ENCODE measurements around the gene GPR158. TPM values are rescaled to one million over a fixed set of nuclear protein-coding genes. Genes with fewer than 3 reads are reported as not detected.

The GPR158 gene
- total and polyA plus RNA-seq, 5 donors from 2014 or later, result not detected

DNA sequence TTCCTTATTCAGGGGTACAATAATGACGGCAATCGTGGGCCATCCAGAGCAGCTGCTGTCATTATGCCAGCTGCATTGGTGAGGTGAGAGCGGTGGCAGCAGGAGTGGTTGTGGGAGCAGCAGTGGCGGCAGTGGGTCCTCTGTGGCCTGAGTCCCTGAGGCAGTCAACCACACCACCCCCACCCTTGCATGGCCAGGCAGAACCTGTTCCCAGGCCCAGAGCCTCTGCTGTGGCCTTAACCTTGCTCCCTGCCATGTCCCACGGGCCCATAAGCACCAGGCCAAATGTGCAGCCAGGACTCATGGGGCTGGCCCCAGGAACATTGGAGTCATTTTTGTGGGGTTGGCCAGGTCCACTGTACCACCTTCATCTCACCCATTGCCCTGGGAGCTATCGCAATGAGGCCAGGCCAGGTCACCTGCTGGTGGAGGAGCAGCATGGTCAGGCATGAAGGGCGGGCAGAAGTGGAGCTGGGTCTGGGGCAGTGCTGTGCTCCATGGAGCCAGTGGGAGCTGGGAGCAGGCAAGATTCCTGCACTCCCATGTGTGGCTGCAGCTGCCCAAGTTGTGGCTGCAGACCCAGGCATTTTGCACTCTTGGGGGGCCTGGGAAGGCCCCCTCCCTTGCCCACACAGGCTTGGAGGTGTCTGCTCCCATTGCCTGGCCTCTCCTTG, 213.5 kb downstream of the GPR158 start:
- Histone ChIP-seq H3K27me3 (ENCODE audit: control insufficient read depth, insufficient read depth, low read length) (no peaks in the 10 kb centered on the region), H3K9me3 (ENCODE audit: control insufficient read depth in 2 of 2, low read length in 2 of 2) (peaks cover 0 to 3% of the 10 kb centered on the region in 2 experiments), H3K36me3 (ENCODE audit: control insufficient read depth, insufficient read depth, low read length) (no peaks in the 10 kb centered on the region), H3K27ac (ENCODE audit: insufficient read depth, low read length, poor library complexity, severe bottlenecking) (no peak overlapping the region), H3K4me3 (ENCODE audit: low read depth, low read length) (no peak overlapping the region), H3K4me1 (ENCODE audit: control insufficient read depth, insufficient read depth, low read length, poor library complexity, severe bottlenecking) (no peaks in the 10 kb centered on the region)
- H3K4me1 Mint-ChIP-seq, result no peaks in the 10 kb centered on the region
- ATAC-seq (ENCODE audit: low read depth in 2 of 2) (no peak), DNase-seq (no peak)
- no peaks in the 10 kb centered on the region for H3K27me3 Mint-ChIP-seq
- H3K36me3 Mint-ChIP-seq, result no peaks in the 10 kb centered on the region
- H3K4me3 Mint-ChIP-seq, result no peak overlapping the region
- peaks cover 0 to 24% (median 10%) of the 10 kb centered on the region in 7 donors for H3K9me3 Mint-ChIP-seq
- no peak overlapping the region for H3K27ac Mint-ChIP-seq

DNA sequence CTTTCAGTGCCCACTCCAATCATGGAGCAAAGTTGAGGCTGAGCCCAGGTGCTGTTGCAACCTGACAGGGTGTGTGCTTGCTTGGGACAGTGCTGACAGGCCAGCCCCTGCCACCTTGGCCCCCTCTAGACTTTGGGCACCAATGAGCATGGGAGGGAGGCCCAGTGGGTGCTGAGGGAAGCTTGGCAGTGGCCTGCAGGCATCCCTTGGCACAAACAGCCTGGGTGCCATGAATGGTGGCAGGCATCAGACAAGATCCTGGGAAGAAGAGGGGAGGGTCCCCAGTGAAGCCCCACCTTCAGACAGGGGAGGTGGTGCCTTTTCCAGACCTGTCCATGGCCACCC, 214.0 kb downstream of the GPR158 start:
- no peaks in the 10 kb centered on the region for H3K27me3 ChIP-seq (ENCODE audit: control insufficient read depth, insufficient read depth, low read length)
- H3K27ac ChIP-seq (ENCODE audit: insufficient read depth, low read length, poor library complexity, severe bottlenecking), result no peak overlapping the region
- ATAC-seq (ENCODE audit: low read depth in 2 of 2) (no peak), DNase-seq (no peak)
- Mint-ChIP-seq H3K4me1 (no peaks in the 10 kb centered on the region), H3K27ac (no peak overlapping the region), H3K27me3 (no peaks in the 10 kb centered on the region), H3K36me3 (no peaks in the 10 kb centered on the region), H3K4me3 (no peak overlapping the region), H3K9me3 (peaks cover 0 to 24% (median 10%) of the 10 kb centered on the region in 7 donors)
- H3K4me3 ChIP-seq (ENCODE audit: low read depth, low read length), result no peak overlapping the region
- H3K9me3 ChIP-seq (ENCODE audit: control insufficient read depth in 2 of 2, low read length in 2 of 2), result peaks cover 0 to 3% of the 10 kb centered on the region in 2 experiments
- no peaks in the 10 kb centered on the region for H3K36me3 ChIP-seq (ENCODE audit: control insufficient read depth, insufficient read depth, low read length)
- no peaks in the 10 kb centered on the region for H3K4me1 ChIP-seq (ENCODE audit: control insufficient read depth, insufficient read depth, low read length, poor library complexity, severe bottlenecking)

DNA sequence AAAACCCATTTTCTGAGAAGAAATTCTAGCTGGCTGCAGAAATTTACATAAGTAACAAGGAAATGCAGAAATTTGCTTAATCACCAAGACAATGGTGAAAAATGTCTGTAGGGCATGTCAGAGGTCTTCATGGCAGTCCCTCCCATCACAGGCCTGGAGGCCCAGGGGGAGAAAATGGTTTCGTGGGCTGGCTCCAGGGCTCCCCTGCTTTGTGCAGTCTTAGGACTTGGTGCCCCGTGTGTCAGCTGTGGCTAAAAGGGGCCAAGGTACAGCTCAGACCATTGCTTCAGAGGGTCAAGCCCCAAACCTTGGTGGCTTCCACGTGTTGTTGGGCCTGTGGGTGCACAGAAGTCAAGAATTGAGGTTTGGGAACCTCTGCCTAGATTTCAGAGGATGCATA, 215.9 kb downstream of the GPR158 start:
- Mint-ChIP-seq H3K27me3 (no peaks in the 10 kb centered on the region), H3K4me3 (no peak overlapping the region), H3K36me3 (no peaks in the 10 kb centered on the region), H3K27ac (no peak overlapping the region), H3K9me3 (peaks cover 0 to 23% (median 10%) of the 10 kb centered on the region in 7 donors), H3K4me1 (no peaks in the 10 kb centered on the region)
- no peaks in the 10 kb centered on the region for H3K4me1 ChIP-seq (ENCODE audit: control insufficient read depth, insufficient read depth, low read length, poor library complexity, severe bottlenecking)
- H3K27ac ChIP-seq (ENCODE audit: insufficient read depth, low read length, poor library complexity, severe bottlenecking), result no peak overlapping the region
- ATAC-seq (ENCODE audit: low read depth in 2 of 2) (no peak), DNase-seq (no peak)
- H3K27me3 ChIP-seq (ENCODE audit: control insufficient read depth, insufficient read depth, low read length), result no peaks in the 10 kb centered on the region
- peaks cover 0 to 3% of the 10 kb centered on the region in 2 experiments for H3K9me3 ChIP-seq (ENCODE audit: control insufficient read depth in 2 of 2, low read length in 2 of 2)
- no peaks in the 10 kb centered on the region for H3K36me3 ChIP-seq (ENCODE audit: control insufficient read depth, insufficient read depth, low read length)
- no peak overlapping the region for H3K4me3 ChIP-seq (ENCODE audit: low read depth, low read length)

DNA sequence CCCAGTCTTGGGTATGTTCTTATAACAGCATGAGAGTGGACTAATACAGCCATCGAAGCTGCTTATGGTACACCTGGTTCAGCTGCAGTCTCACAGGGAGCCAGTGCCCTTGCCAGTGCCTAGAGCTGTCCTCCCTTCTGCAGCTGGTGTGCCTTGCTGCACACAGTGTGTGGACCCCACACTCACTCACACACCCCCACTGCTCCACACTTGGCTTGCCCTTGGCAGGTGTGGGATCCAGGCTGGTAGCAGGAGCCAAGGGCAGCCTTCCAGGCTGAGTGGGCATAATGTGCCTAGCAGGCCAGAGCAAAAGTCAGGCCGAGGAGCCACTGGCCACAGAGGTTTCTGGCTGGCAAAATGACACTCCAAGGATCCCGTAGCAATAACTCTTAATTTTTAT, 217.3 kb downstream of the GPR158 start:
- ATAC-seq (ENCODE audit: low read depth in 2 of 2) (no peak), DNase-seq (no peak)
- H3K4me1 Mint-ChIP-seq, result no peaks in the 10 kb centered on the region
- Histone ChIP-seq H3K27ac (ENCODE audit: insufficient read depth, low read length, poor library complexity, severe bottlenecking) (no peak overlapping the region), H3K9me3 (ENCODE audit: control insufficient read depth in 2 of 2, low read length in 2 of 2) (peaks cover 0 to 3% of the 10 kb centered on the region in 2 experiments), H3K4me3 (ENCODE audit: low read depth, low read length) (no peak overlapping the region), H3K36me3 (ENCODE audit: control insufficient read depth, insufficient read depth, low read length) (no peaks in the 10 kb centered on the region), H3K27me3 (ENCODE audit: control insufficient read depth, insufficient read depth, low read length) (no peaks in the 10 kb centered on the region), H3K4me1 (ENCODE audit: control insufficient read depth, insufficient read depth, low read length, poor library complexity, severe bottlenecking) (no peaks in the 10 kb centered on the region)
- H3K36me3 Mint-ChIP-seq, result no peaks in the 10 kb centered on the region
- H3K4me3 Mint-ChIP-seq, result no peak overlapping the region
- H3K27me3 Mint-ChIP-seq, result no peaks in the 10 kb centered on the region
- peaks cover 0 to 17% (median 8%) of the 10 kb centered on the region in 7 donors for H3K9me3 Mint-ChIP-seq
- no peak overlapping the region for H3K27ac Mint-ChIP-seq

DNA sequence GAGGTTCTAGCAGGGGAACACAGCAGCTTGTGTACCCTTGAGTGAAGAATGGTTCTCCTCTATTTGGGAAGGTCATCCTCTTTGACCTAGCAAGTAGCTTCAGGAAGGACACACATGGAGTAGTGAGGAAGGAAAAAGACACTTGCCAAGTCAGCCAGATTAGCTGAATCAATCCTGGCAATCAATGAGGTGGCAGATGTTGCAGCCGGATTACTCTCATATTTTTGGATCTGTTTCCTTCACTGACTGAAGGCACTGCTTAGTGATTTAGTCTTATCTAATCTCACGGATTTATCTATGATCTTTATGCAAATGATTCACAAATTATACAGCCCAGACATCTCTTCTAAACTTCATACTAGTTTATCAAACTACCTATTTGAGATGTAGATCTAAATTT, 218.8 kb downstream of the GPR158 start:
- DNase-seq (no peak), ATAC-seq (ENCODE audit: low read depth in 2 of 2) (no peak)
- no peaks in the 10 kb centered on the region for H3K27me3 ChIP-seq (ENCODE audit: control insufficient read depth, insufficient read depth, low read length)
- Mint-ChIP-seq H3K36me3 (no peaks in the 10 kb centered on the region), H3K4me3 (no peak overlapping the region), H3K27me3 (no peaks in the 10 kb centered on the region), H3K4me1 (no peaks in the 10 kb centered on the region), H3K27ac (no peak overlapping the region), H3K9me3 (peaks cover 0 to 17% (median 8%) of the 10 kb centered on the region in 7 donors)
- H3K4me1 ChIP-seq (ENCODE audit: control insufficient read depth, insufficient read depth, low read length, poor library complexity, severe bottlenecking), result no peaks in the 10 kb centered on the region
- H3K9me3 ChIP-seq (ENCODE audit: control insufficient read depth in 2 of 2, low read length in 2 of 2), result peaks cover 0 to 3% of the 10 kb centered on the region in 2 experiments
- H3K36me3 ChIP-seq (ENCODE audit: control insufficient read depth, insufficient read depth, low read length), result no peaks in the 10 kb centered on the region
- H3K4me3 ChIP-seq (ENCODE audit: low read depth, low read length), result no peak overlapping the region
- no peak overlapping the region for H3K27ac ChIP-seq (ENCODE audit: insufficient read depth, low read length, poor library complexity, severe bottlenecking)

DNA sequence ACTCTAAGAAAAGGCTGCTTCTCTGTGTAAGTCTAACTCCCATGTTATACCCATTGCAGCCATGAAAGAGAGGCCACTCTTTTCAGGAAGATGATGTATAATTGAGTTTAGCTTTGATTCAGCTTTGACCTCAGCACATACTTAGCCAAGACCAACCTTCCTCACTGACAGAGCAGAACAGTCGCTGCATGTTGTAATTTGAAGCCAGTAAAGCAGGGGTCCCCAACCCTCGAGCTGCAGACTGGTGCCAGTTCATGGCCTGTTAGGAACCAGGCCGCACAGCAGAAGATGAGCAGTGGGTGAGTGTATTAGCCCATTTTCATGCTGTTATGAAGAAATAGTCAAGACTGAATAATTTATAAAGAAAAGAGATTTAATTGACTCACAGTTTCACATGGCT, 223.9 kb downstream of the GPR158 start:
- Histone ChIP-seq H3K9me3 (ENCODE audit: control insufficient read depth in 2 of 2, low read length in 2 of 2) (no peaks in the 10 kb centered on the region), H3K4me1 (ENCODE audit: control insufficient read depth, insufficient read depth, low read length, poor library complexity, severe bottlenecking) (no peaks in the 10 kb centered on the region), H3K27ac (ENCODE audit: insufficient read depth, low read length, poor library complexity, severe bottlenecking) (no peak overlapping the region), H3K27me3 (ENCODE audit: control insufficient read depth, insufficient read depth, low read length) (no peaks in the 10 kb centered on the region), H3K4me3 (ENCODE audit: low read depth, low read length) (no peak overlapping the region), H3K36me3 (ENCODE audit: control insufficient read depth, insufficient read depth, low read length) (no peaks in the 10 kb centered on the region)
- DNase-seq (no peak), ATAC-seq (ENCODE audit: low read depth in 2 of 2) (no peak)
- Mint-ChIP-seq H3K27me3 (no peaks in the 10 kb centered on the region), H3K4me1 (no peaks in the 10 kb centered on the region), H3K36me3 (no peaks in the 10 kb centered on the region), H3K4me3 (no peak overlapping the region), H3K27ac (no peak overlapping the region), H3K9me3 (peaks cover 0 to 4% (median 0%) of the 10 kb centered on the region in 7 donors)

DNA sequence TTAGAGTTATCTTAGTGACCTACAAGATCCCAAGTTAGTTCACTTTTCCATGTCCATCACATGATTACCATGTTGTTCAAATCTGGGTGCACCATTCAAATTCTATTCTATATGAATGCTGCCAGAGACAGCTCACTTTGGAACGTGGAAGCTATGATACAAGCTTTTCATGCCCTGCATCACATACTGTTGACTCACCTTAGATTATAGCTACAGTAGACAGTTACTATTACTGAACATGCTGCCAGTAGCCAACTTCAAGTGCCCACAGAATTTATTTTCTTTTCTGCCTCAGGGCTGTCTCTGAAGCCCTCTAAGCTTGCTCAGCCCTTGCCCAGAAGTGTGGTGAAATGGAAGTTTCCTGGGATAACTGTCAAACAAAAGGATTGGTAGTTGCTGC, 231.1 kb downstream of the GPR158 start:
- Mint-ChIP-seq H3K9me3 (peaks cover 0 to 7% (median 0%) of the 10 kb centered on the region in 7 donors), H3K36me3 (no peaks in the 10 kb centered on the region), H3K27ac (no peak overlapping the region), H3K4me1 (no peaks in the 10 kb centered on the region), H3K4me3 (no peak overlapping the region), H3K27me3 (no peaks in the 10 kb centered on the region)
- ATAC-seq (ENCODE audit: low read depth in 2 of 2) (no peak), DNase-seq (no peak)
- Histone ChIP-seq H3K36me3 (ENCODE audit: control insufficient read depth, insufficient read depth, low read length) (no peaks in the 10 kb centered on the region), H3K27me3 (ENCODE audit: control insufficient read depth, insufficient read depth, low read length) (no peaks in the 10 kb centered on the region), H3K27ac (ENCODE audit: insufficient read depth, low read length, poor library complexity, severe bottlenecking) (no peak overlapping the region), H3K4me1 (ENCODE audit: control insufficient read depth, insufficient read depth, low read length, poor library complexity, severe bottlenecking) (no peaks in the 10 kb centered on the region), H3K4me3 (ENCODE audit: low read depth, low read length) (no peak overlapping the region), H3K9me3 (ENCODE audit: control insufficient read depth in 2 of 2, low read length in 2 of 2) (no peaks in the 10 kb centered on the region)

DNA sequence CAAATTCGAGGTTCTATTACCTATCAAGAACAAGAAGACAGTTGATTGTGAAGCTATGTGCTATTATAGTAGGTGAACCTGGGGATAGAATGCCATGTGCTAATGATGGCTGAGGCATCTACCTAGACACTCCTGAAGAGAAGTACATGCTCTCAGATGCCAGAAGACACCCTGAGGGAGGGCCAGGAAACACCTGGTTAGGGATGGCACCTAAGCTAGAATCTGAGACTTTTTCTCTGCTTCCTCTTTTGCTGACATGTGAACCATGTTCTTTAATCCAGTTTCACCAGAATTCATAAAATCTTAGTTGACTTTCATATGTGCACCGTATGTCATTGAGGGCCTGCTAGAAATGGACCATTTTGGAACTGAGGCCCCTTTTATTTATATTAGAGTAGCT, 242.8 kb downstream of the GPR158 start:
- H3K4me3 Mint-ChIP-seq, result no peak overlapping the region
- Histone ChIP-seq H3K27me3 (ENCODE audit: control insufficient read depth, insufficient read depth, low read length) (no peaks in the 10 kb centered on the region), H3K36me3 (ENCODE audit: control insufficient read depth, insufficient read depth, low read length) (no peaks in the 10 kb centered on the region), H3K27ac (ENCODE audit: insufficient read depth, low read length, poor library complexity, severe bottlenecking) (no peak overlapping the region), H3K9me3 (ENCODE audit: control insufficient read depth in 2 of 2, low read length in 2 of 2) (no peaks in the 10 kb centered on the region), H3K4me3 (ENCODE audit: low read depth, low read length) (no peak overlapping the region), H3K4me1 (ENCODE audit: control insufficient read depth, insufficient read depth, low read length, poor library complexity, severe bottlenecking) (no peaks in the 10 kb centered on the region)
- no peak overlapping the region for H3K27ac Mint-ChIP-seq
- no peaks in the 10 kb centered on the region for H3K27me3 Mint-ChIP-seq
- H3K4me1 Mint-ChIP-seq, result peaks cover 0 to 5% (median 0%) of the 10 kb centered on the region in 4 donors
- DNase-seq, result no peak
- no peaks in the 10 kb centered on the region for H3K36me3 Mint-ChIP-seq
- H3K9me3 Mint-ChIP-seq, result peaks cover 0 to 13% (median 3%) of the 10 kb centered on the region in 7 donors
- no peak for ATAC-seq (ENCODE audit: low read depth in 2 of 2)

Data from CD4-positive, CD25-positive, alpha-beta regulatory T cell (primary cell).